Mesenchymal stem cell (in vitro differentiated cells and primary cell): Measurements from ENCODE around the gene MYL7.

Source experiments
- DNase-seq: peaks from one replicate; pipeline ENCODE4 v3.0.0-alpha.2; 2013
- H2AFZ ChIP-seq: one replicate; pipeline ENCODE4 v1.6.1; 2013; ENCODE audit warnings: low read depth, mild to moderate bottlenecking, control low read depth, inconsistent platforms, low read length, moderate library complexity
- H2AK5ac ChIP-seq: 2 replicates; pipeline ENCODE4 v1.6.1; 2013; ENCODE audit warnings: low read length, moderate library complexity, mild to moderate bottlenecking, inconsistent platforms; ENCODE audit not compliant: severe bottlenecking
- H2BK120ac ChIP-seq: one replicate; pipeline ENCODE4 v1.6.1; 2013; ENCODE audit warnings: low read depth, mild to moderate bottlenecking, inconsistent platforms, low read length, moderate library complexity
- H2BK12ac ChIP-seq, 2 experiments: one replicate each; pipeline ENCODE4 v1.6.1; 2013; ENCODE audit warnings: inconsistent platforms in 2 of 2, low read length in 2 of 2, mild to moderate bottlenecking in 2 of 2, moderate library complexity in 2 of 2, control low read depth in 1 of 2
- H2BK15ac ChIP-seq: one replicate; pipeline ENCODE4 v1.6.1; 2013; ENCODE audit warnings: mild to moderate bottlenecking, low read depth, inconsistent platforms; ENCODE audit not compliant: poor library complexity, severe bottlenecking
- H2BK5ac ChIP-seq: 2 replicates; pipeline ENCODE4 v1.6.1; 2013; ENCODE audit warnings: low read depth, mild to moderate bottlenecking, low read length, control low read depth, inconsistent platforms; ENCODE audit not compliant: poor library complexity, severe bottlenecking
- H3K14ac ChIP-seq, 2 experiments: one replicate each; pipeline ENCODE4 v1.6.1; 2013; ENCODE audit warnings: inconsistent platforms in 2 of 2, low read length in 2 of 2, control low read depth in 1 of 2, mild to moderate bottlenecking in 1 of 2, moderate library complexity in 1 of 2
- H3K18ac ChIP-seq, 2 experiments: one replicate each; pipeline ENCODE4 v1.6.1; 2013; ENCODE audit warnings: inconsistent platforms in 2 of 2, low read length in 2 of 2, control low read depth in 1 of 2, low read depth in 1 of 2, mild to moderate bottlenecking in 1 of 2
- H3K23ac ChIP-seq, 2 experiments: one replicate each; pipeline ENCODE4 v1.6.1; 2013; ENCODE audit warnings: inconsistent platforms in 2 of 2, low read length in 2 of 2, mild to moderate bottlenecking in 2 of 2, moderate library complexity in 2 of 2, control low read depth in 1 of 2
- H3K27ac ChIP-seq: 2 replicates; pipeline ENCODE4 v1.5.1; 2013; ENCODE audit warnings: mild to moderate bottlenecking, moderate library complexity, low read length, control low read depth, inconsistent platforms; ENCODE audit not compliant: poor library complexity, severe bottlenecking
- H3K27me3 ChIP-seq, 2 experiments: 2 replicates each; pipeline versions ENCODE4 v1.6.1 to v1.7.0; 2013; ENCODE audit warnings: low read length in 2 of 2, mild to moderate bottlenecking in 2 of 2, moderate library complexity in 2 of 2, control low read depth in 1 of 2, inconsistent platforms in 1 of 2; ENCODE audit not compliant: control insufficient read depth in 1 of 2, insufficient read depth in 1 of 2
- H3K36me3 ChIP-seq, 2 experiments: 2 replicates each; pipeline versions ENCODE4 v1.6.1 to v1.7.0; 2013; ENCODE audit warnings: low read length in 2 of 2, control low read depth in 1 of 2, inconsistent platforms in 1 of 2, low read depth in 1 of 2, mild to moderate bottlenecking in 1 of 2; ENCODE audit not compliant: insufficient read depth in 2 of 2, control insufficient read depth in 1 of 2
- H3K4ac ChIP-seq, 2 experiments: one replicate each; pipeline ENCODE4 v1.6.1; 2013; ENCODE audit warnings: inconsistent platforms in 2 of 2, low read length in 2 of 2, mild to moderate bottlenecking in 2 of 2, moderate library complexity in 2 of 2, control low read depth in 1 of 2, low read depth in 1 of 2
- H3K4me1 ChIP-seq: 2 replicates; pipeline ENCODE4 v1.6.1; 2013; ENCODE audit warnings: low read depth, low read length, control low read depth; ENCODE audit not compliant: control insufficient read depth, insufficient read depth
- H3K4me2 ChIP-seq: 2 replicates; pipeline ENCODE4 v1.6.1; 2013; ENCODE audit warnings: low read length, mild to moderate bottlenecking, inconsistent platforms; ENCODE audit not compliant: poor library complexity, severe bottlenecking
- H3K4me3 ChIP-seq, 2 experiments: 2 replicates each; pipeline versions ENCODE4 v1.5.1 to v1.7.0; 2013; ENCODE audit warnings: low read length in 2 of 2, mild to moderate bottlenecking in 2 of 2, control low read depth in 1 of 2, low read depth in 1 of 2; ENCODE audit not compliant: insufficient read depth in 1 of 2
- H3K79me1 ChIP-seq: replicated peaks from 2 replicates; pipeline ENCODE4 v1.6.1; 2013; ENCODE audit warnings: mild to moderate bottlenecking, control low read depth, low read length, inconsistent platforms; ENCODE audit not compliant: poor library complexity, severe bottlenecking
- H3K9ac ChIP-seq: 2 replicates; pipeline ENCODE4 v1.7.0; 2013; ENCODE audit warnings: mild to moderate bottlenecking, low read length, moderate library complexity
- H3K9me3 ChIP-seq: 2 replicates; pipeline ENCODE4 v1.7.0; 2013; ENCODE audit warnings: mild to moderate bottlenecking, low read length; ENCODE audit not compliant: control insufficient read depth
- H4K8ac ChIP-seq: one replicate; pipeline ENCODE4 v1.6.1; 2013; ENCODE audit warnings: inconsistent platforms, mild to moderate bottlenecking, low read length, moderate library complexity
- H4K91ac ChIP-seq: one replicate; pipeline ENCODE4 v1.6.1; 2013; ENCODE audit warnings: mild to moderate bottlenecking, low read length, inconsistent platforms
- WGBS: methylation state at CpG from one replicate; pipeline ENCODE4 v1.1.7; 2013; ENCODE audit warnings: mixed read lengths; 5-methylcytosine and 5-hydroxymethylcytosine counted together

MYL7 gene

GRCh38 chr7:44184873-44185446 lies 43.8 kb upstream of the MYL7 start:
- peak overlapping the region; percentile 3 for H2BK5ac ChIP-seq
- no peak overlapping the region for H3K4me2 ChIP-seq
- H3K23ac ChIP-seq, result no peak overlapping the region
- WGBS, result 93% methylated on average over 1 of the region's 2 CpGs
- H3K4ac ChIP-seq, result peak overlapping the region; percentile 11 to 43
- H3K9me3 ChIP-seq, result peaks cover 18% of the 10 kb centered on the region
- peak overlapping the region; percentile 71 for H2BK15ac ChIP-seq
- DNase-seq, result peak; percentile 11
- peak overlapping the region in 1 of 2 experiments; percentile 2 for H2BK12ac ChIP-seq
- H3K27me3 ChIP-seq, result no peaks in the 10 kb centered on the region
- no peak overlapping the region for H3K4me3 ChIP-seq
- peak overlapping the region; percentile 21 for H2AFZ ChIP-seq
- H3K79me1 ChIP-seq, result no peaks in the 10 kb centered on the region
- peak overlapping the region in 1 of 2 experiments; percentile 48 for H3K18ac ChIP-seq
- H3K4me1 ChIP-seq, result peaks cover 43% of the 10 kb centered on the region
- peak overlapping the region; percentile 86 for H2AK5ac ChIP-seq
- peak overlapping the region; percentile 65 for H3K9ac ChIP-seq
- H2BK120ac ChIP-seq, result no peak overlapping the region
- no peaks in the 10 kb centered on the region for H3K36me3 ChIP-seq
- H3K27ac ChIP-seq, result peak overlapping the region; percentile 67
- no peak overlapping the region for H4K91ac ChIP-seq
- peak overlapping the region in 1 of 2 experiments; percentile 63 for H3K14ac ChIP-seq
- peak overlapping the region; percentile 38 for H4K8ac ChIP-seq

GRCh38 chr7:44184206-44184872 lies 43.2 kb upstream of the MYL7 start:
- peaks cover 42% of the 10 kb centered on the region for H3K4me1 ChIP-seq
- H2BK5ac ChIP-seq, result no peak overlapping the region
- no peak overlapping the region for H3K4me3 ChIP-seq
- H2AK5ac ChIP-seq, result no peak overlapping the region
- H3K79me1 ChIP-seq, result no peaks in the 10 kb centered on the region
- H4K8ac ChIP-seq, result no peak overlapping the region
- peaks cover 0 to 2% of the 10 kb centered on the region in 2 experiments for H3K27me3 ChIP-seq
- no peak overlapping the region for H3K23ac ChIP-seq
- peak overlapping the region; percentile 65 for H3K9ac ChIP-seq
- H2BK120ac ChIP-seq, result no peak overlapping the region
- no peak overlapping the region for H3K4ac ChIP-seq
- DNase-seq, result peak; percentile 89
- H2AFZ ChIP-seq, result peak overlapping the region; percentile 21
- H3K14ac ChIP-seq, result no peak overlapping the region
- no peak overlapping the region for H4K91ac ChIP-seq
- H3K4me2 ChIP-seq, result peak overlapping the region; percentile 30
- H3K18ac ChIP-seq, result peak overlapping the region in 1 of 2 experiments; percentile 16
- H3K27ac ChIP-seq, result peak overlapping the region; percentile 67
- 76% methylated on average over 13 of the region's 16 CpGs for WGBS
- H3K9me3 ChIP-seq, result peaks cover 18% of the 10 kb centered on the region
- H2BK12ac ChIP-seq, result no peak overlapping the region
- no peaks in the 10 kb centered on the region for H3K36me3 ChIP-seq
- no peak overlapping the region for H2BK15ac ChIP-seq

- peaks cover 0 to 3% of the 10 kb centered on the region in 2 experiments for H3K27me3 ChIP-seq
- no peak overlapping the region for H3K23ac ChIP-seq
- H2AK5ac ChIP-seq, result no peak overlapping the region
- H3K79me1 ChIP-seq, result no peaks in the 10 kb centered on the region
- H4K91ac ChIP-seq, result no peak overlapping the region
- no peak overlapping the region for H2BK120ac ChIP-seq
- H3K14ac ChIP-seq, result no peak overlapping the region
- H3K4me3 ChIP-seq, result no peak overlapping the region
- no peak overlapping the region for H3K4ac ChIP-seq
- no peak overlapping the region for H2BK12ac ChIP-seq
- H3K18ac ChIP-seq, result no peak overlapping the region
- peaks cover 18% of the 10 kb centered on the region for H3K9me3 ChIP-seq
- no peak overlapping the region for H3K9ac ChIP-seq
- no peak overlapping the region for H2BK5ac ChIP-seq
- no peak overlapping the region for H2AFZ ChIP-seq
- no peak overlapping the region for H3K27ac ChIP-seq
- no peak overlapping the region for H3K4me2 ChIP-seq
- 83% methylated on average over 2 of the region's 2 CpGs for WGBS
- peaks cover 38% of the 10 kb centered on the region for H3K4me1 ChIP-seq
- no peak for DNase-seq
- H2BK15ac ChIP-seq, result no peak overlapping the region
- no peaks in the 10 kb centered on the region for H3K36me3 ChIP-seq
- no peak overlapping the region for H4K8ac ChIP-seq
Measured at GRCh38 chr7:44183386-44183785, 42.3 kb upstream of the MYL7 start.

GRCh38 chr7:44182827-44183226 lies 41.7 kb upstream of the MYL7 start:
- H2BK120ac ChIP-seq, result no peak overlapping the region

More at GRCh38 chr7:44182827-44183226, 41.7 kb upstream of the MYL7 start:
- H3K4ac ChIP-seq, result no peak overlapping the region
- peak overlapping the region; percentile 12 for H2AK5ac ChIP-seq
- no peak overlapping the region for H4K8ac ChIP-seq
- 78% methylated on average over 5 of the region's 5 CpGs for whole genome bisulfite sequencing
- H2BK15ac ChIP-seq, result no peak overlapping the region
- H3K79me1 ChIP-seq, result no peaks in the 10 kb centered on the region
- no peak for DNase-seq
- H2AFZ ChIP-seq, result no peak overlapping the region
- no peak overlapping the region for H3K18ac ChIP-seq
- H4K91ac ChIP-seq, result no peak overlapping the region
- peaks cover 18% of the 10 kb centered on the region for H3K9me3 ChIP-seq
- peak overlapping the region in 1 of 2 experiments; percentile 49 for H3K14ac ChIP-seq
- no peak overlapping the region for H3K4me2 ChIP-seq
- no peak overlapping the region for H3K4me3 ChIP-seq
- H3K23ac ChIP-seq, result no peak overlapping the region
- H3K27me3 ChIP-seq, result peaks cover 0 to 3% of the 10 kb centered on the region in 2 experiments
- H3K4me1 ChIP-seq, result peaks cover 37% of the 10 kb centered on the region
- no peak overlapping the region for H2BK5ac ChIP-seq
- no peak overlapping the region for H3K9ac ChIP-seq
- H2BK12ac ChIP-seq, result no peak overlapping the region
- H3K27ac ChIP-seq, result no peak overlapping the region
- no peaks in the 10 kb centered on the region for H3K36me3 ChIP-seq
